HG03460 (cell line): Measurements from ENCODE around the gene PRKCE.

ENCODE experiments used
- ATAC-seq: cut with Tn5 transposase; IDR thresholded peaks from one replicate; pipeline ENCODE4 v1.9.1; 2021; ENCODE audit not compliant: unreplicated experiment

PRKCE gene

GRCh38 chr2:45802499-45803138 lies 151.1 kb downstream of the PRKCE start:
- ATAC-seq = no peak

DNA sequence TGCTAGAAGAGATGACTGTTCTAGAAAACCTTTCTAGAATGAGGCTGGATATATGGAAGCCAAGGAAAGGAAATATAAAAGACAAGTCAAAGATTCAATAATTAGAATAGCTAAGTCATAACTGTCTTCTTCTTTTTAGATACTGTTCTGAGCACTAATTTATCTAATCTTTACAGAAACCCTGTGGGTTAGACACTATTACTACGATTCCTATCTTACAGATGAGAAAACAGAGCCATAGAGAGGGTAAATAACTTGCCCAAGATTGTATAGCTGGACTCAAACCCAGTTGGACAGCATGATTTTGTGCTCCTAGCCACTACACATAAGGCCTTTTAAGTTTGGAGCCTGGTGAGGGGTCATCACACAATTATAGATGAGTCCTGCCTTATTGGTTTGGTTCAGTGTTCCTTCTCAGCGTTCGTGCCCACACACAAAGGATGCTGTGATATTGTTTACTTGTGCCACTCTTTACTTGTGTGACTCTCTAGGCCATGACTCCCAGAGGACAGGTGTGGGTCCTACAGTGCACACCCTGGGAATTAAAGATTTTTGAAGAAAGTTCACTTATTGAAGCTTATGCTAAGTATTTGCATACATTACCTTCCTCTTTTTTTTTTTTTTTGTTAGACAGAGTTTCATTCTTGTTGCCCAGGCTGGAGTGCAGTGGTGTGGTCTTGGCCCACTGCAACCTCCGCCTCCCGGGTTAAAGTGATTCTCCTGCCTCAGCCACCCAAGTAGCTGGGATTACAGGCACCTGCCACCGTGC lies 153.7 kb downstream of the PRKCE start:
- ATAC-seq = no peak

DNA sequence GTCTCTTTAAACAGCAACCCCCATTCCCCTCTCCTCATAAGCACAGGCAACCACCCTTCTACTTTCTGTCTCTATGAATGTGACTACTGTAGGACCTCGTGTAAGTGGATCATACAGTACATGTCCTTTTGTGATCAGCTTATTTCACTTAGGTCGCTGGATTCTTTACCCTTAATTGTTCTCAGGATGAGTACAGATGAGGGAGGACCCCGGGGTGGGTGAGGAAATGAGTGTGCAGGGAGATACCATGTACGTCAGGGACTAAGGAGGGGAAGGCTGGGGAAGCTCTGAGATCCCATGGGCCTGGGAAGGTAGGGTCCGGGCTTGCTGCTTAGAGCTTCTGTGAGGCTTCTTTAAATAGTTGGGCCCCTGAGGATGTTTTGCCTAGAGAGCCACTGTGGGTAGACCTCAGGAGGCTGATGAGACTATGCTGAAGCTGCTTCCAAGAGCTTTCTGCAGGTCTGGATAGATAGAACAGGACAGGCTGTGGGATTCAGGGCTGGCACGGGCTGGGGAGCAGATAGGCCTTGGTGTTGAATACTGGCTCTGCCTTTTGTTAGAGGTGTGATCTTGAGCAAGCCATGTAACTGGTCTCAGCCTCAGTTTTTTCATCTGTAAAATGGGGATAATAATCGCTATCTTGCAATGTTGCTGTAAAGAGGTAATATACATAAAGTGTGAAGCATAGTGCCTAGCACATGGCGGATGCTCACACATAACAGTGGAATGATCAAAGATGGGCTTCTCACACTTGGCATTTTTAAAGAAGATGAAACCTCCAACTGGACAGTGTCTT lies 155.3 kb downstream of the PRKCE start:
- ATAC-seq = no peak

- ATAC-seq = no peak
Observed at GRCh38 chr2:45808294-45808800, 156.9 kb downstream of the PRKCE start.

GRCh38 chr2:45809205-45809604 lies 157.7 kb downstream of the PRKCE start:
- ATAC-seq = no peak

GRCh38 chr2:45812011-45812500 lies 160.6 kb downstream of the PRKCE start:
- no peak for ATAC-seq

DNA sequence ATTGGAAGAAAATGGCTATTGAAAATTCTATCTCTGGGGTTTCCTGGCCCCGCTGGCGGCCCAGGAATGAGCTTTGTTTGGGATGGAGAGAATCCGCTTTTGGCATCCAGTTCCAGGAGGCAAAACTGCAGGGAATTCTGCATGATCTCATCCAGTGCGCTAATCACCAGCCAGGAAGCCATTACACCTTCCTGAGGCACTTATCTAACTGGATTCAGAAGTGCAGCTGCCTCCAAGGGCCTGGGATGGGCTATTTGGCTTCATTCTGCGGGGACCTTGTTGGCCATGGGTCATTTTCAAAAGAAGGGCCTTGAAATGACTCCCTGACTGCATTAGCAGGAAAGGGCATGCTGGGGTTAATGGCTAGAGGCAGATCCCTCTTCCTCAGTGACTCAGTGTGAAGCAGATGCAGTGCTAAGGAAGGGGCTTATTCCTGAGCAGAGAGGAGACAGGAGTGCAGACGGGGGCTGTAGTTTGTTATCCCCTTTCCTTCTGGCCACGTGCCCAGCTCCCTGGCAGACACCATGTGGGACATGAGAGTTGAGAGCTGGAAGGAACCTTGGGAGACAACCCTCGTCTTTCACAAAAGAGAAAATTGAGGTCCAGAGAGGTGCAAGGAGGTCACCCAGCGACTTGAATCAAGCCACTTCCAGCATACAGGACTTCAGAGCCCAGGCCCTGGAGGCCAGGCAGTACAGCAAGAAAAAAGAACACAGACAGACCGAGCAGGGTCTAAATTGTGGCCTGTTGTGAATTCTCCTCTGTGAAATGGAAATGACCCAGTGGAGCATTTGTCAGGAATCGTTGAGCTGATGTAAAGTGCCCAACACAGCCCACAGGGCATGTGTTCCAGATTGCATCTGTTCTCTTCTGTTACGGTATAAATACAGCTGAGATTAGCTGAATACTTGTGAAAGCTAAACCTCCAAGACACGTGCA lies 161.8 kb downstream of the PRKCE start:
- ATAC-seq = no peak

DNA sequence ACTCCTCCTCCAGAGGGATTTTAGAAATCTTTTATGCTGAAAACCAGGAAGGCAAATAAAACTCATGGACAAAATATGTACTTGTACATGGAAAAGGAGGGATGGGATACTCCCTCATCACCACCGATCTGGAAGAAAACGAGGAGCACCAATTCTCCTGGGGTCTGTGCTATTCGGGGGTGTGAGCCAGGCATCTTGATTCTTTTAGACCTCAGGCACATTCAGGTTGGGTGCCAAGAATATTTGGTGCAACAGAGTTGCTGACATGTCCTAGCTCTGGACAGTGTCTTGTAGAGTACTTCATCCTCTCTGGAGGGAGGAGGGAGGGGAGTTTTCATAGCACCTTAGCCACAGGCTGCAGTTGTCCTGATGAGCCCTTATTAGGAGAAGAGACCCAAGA lies 163.0 kb downstream of the PRKCE start:
- no peak for ATAC-seq

DNA sequence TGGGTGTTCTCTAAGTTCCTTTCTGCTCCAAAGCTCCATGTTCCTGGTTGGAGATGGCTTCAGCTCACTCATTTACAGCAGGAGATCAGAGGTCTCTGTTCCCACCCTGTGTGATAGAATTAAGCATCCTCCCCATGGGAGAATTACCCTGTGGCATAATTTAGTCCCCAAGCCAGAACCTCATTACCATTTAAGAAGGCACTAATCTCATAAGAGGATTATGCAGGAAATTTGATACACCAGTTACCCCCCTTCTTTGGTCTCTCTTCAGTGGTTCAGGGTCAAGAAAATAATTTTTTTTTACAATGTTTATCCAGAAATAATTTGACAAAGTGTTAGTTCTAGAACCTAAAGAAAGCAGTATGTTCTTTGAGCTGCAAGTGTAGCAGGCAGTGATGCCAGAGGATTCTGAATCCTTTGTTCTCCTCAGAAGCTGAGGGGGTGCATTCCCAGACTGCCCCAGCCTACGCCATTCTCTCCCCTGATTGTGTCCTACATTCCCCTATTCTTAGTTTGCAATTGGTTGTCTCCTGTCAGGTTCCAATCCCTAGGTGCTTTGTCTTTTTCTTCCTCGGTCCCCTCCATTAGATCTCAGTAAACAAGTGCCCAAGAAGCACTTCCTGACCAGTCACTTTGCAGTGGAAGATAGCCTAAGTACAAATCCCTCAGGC lies 163.6 kb downstream of the PRKCE start:
- ATAC-seq = no peak

DNA sequence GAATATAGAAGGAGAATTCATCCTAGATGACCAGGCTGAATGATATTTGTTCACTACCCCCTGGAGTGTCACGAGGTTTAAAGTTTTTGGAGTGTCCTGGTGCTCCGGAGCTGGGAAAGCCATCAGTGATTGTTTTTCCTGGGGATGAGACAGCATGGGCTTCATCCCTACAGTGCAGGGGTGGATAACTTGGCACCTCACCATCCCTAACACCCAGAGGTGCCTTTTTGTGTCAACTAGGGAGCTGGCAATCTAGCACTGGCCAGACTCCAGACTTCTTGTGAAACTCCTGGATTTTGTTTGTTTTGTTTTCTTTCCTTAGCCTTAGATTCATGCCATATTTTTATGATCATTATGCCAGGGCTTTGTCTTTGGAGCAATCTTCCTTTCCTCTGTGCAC lies 164.8 kb downstream of the PRKCE start:
- ATAC-seq = no peak

DNA sequence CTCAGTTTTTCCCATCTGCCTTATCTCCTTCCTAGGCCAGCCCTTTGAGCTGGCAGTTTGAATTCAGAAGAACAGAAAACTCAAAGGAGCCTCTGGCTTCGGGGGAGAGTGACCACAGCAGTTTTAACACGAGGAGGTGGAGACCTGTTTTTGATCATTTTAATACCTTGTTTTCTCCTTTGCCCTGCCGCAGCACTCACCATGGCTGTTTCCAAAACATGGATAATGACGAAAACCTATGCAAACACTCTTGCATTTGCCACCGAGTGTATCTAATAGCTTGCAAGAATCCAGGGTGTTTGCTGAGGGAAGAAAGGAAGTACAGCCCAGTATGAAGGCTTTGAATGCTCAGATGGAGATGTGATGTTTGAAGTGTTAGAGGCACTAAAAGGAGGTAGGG lies 167.1 kb downstream of the PRKCE start:
- no peak for ATAC-seq

DNA sequence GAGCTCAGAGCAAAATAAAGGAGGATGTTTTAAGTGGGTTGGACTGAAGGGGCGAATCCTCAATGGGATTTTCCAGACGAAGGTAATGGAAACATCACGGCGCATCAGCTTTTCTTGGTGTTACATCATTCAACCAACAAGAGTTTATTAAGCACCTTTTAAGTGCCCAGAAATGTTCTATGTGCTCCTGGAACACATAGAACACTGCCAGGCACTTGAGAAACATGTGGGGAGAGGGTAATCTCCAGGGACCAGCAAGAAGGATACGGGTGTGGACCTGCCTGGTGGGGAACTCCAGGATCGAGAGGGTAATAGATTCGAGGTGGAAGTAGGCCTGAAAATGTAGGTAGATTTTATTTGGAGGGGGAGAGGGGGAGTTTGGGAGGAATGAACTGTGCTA lies 168.6 kb downstream of the PRKCE start:
- ATAC-seq = no peak

GRCh38 chr2:45821558-45822271 lies 170.2 kb downstream of the PRKCE start:
- ATAC-seq = no peak

DNA sequence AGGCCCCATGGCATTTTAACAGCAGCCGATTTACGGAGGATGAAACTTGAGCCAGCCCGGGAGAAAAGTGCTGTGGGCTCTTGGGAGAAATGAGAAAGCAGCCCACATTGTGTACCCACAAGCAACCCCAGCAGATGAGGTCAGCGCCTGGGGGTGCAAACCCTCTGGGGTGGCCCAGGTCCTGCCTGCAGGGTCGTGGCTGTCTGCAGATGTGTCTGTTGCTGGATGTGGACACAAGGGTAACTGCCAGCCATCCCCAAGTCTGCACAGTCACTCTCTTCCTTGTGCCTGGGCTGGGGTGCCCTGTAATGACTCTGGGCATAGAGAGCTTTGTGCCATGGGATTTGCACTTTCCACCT lies 170.8 kb downstream of the PRKCE start:
- ATAC-seq = no peak

- ATAC-seq = no peak
Observed at GRCh38 chr2:45823723-45824206, 172.3 kb downstream of the PRKCE start.

GRCh38 chr2:45825001-45825651 lies 173.7 kb downstream of the PRKCE start:
- no peak for ATAC-seq

DNA sequence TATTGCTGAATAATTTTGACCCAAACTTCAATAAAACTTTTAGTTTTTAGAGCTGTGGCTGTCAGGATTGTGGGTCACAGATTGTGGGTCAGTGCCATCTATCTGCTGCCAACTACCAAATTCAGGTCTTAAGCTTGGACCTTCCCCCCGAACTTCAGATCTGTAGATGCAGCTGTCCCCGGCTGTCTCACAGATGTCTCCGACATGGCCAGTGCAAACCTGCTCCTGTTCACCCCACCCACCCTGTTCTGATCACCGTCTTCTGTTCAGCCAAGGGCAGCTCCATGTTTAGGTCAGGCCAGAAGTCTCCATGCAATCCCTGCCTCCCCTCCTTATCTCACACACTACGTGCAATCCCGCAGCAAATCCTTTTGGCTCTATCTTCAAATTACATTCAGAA lies 175.0 kb downstream of the PRKCE start:
- no peak for ATAC-seq

DNA sequence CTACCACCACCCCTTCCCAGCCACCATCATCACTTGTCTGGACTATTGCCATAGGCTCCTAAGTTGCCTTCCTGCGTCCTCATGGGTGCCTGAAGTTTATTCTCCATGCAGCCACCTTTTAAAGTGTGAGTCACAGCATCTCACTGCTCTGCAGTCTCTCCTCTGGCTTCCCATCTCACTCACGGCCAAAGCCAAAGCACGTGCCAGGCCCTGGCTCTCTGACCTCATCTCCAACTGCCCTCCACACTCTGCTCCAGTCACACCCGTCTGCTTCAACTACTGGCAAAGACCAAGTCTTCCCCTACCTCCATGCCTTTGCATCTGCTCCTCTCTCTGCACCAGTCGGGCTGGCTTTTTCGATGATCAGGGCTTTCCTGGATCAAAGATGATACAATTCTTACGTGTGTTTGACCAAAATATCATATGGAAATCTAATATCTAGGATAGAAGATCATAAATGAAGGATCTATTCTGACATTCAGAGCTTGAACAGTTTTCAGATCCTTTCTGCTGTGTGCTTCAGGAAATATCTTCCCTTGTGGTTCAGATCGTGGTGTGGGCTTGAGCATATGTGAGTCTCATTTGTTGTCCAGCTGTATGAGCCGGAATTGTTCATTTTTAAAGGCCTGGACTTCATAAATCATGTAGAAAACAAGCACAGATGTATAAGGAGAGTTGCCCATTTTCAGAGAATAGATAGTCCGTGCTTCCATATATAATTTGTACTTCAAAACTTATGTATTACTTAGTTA lies 175.6 kb downstream of the PRKCE start:
- no peak for ATAC-seq
